ENCODE results near the gene OOEP.

Gene OOEP

GRCh38 chr6:73364549-73364948 lies 5.1 kb downstream of the OOEP start:
- no peak for DNase-seq (ENCODE audit: low spot score)

GRCh38 chr6:73364121-73364520 lies 5.6 kb downstream of the OOEP start:
- no peak for DNase-seq (ENCODE audit: low spot score)

GRCh38 chr6:73363537-73363875 lies 6.2 kb downstream of the OOEP start:
- no peak for DNase-seq (ENCODE audit: low spot score)

- no peak for DNase-seq (ENCODE audit: low spot score)
These were observed 6.7 kb downstream of the OOEP start for GRCh38 chr6:73362869-73363536.

GRCh38 chr6:73362358-73362757 lies 7.3 kb downstream of the OOEP start, which contains the start of gene KHDC3L:
TSS of gene KHDC3L (plus strand) at chr6:73362658. CDS start at chr6:73362730, 72 bp downstream.
- no peak for DNase-seq (ENCODE audit: low spot score)

- no peak for DNase-seq (ENCODE audit: low spot score)
These were observed 15.8 kb downstream of the OOEP start, which contains the start of gene DPPA5 for GRCh38 chr6:73353636-73354593. TSS of gene DPPA5 (minus strand) at chr6:73354276. CDS start at chr6:73354225, 51 bp downstream.

- no peak for DNase-seq (ENCODE audit: low spot score)
These were observed 20.4 kb downstream of the OOEP start for GRCh38 chr6:73349311-73349710.

- no peak for DNase-seq (ENCODE audit: low spot score)
These were observed 21.0 kb downstream of the OOEP start for GRCh38 chr6:73348550-73349204.

GRCh38 chr6:73343164-73343563 lies 26.5 kb downstream of the OOEP start:
- no peak for DNase-seq (ENCODE audit: low spot score)

- no peak for DNase-seq (ENCODE audit: low spot score)
These were observed 27.5 kb downstream of the OOEP start for GRCh38 chr6:73342174-73342573.

- DNase-seq (ENCODE audit: low spot score) = no peak
These were observed 28.4 kb downstream of the OOEP start for GRCh38 chr6:73341335-73341734.

- no peak for DNase-seq (ENCODE audit: low spot score)
These were observed 29.6 kb downstream of the OOEP start for GRCh38 chr6:73340048-73340447.

- no peak for DNase-seq (ENCODE audit: low spot score)
These were observed 30.4 kb downstream of the OOEP start for GRCh38 chr6:73339340-73339739.

GRCh38 chr6:73329201-73329600 lies 40.5 kb downstream of the OOEP start:
- no peak for DNase-seq (ENCODE audit: low spot score)

- DNase-seq (ENCODE audit: low spot score) = no peak
These were observed 40.9 kb downstream of the OOEP start for GRCh38 chr6:73328790-73329189.

- DNase-seq (ENCODE audit: low spot score) = no peak
These were observed 44.0 kb downstream of the OOEP start for GRCh38 chr6:73325656-73326055.

GRCh38 chr6:73323323-73323722 lies 46.4 kb downstream of the OOEP start:
- DNase-seq (ENCODE audit: low spot score) = no peak
